GM19035 (cell line): ENCODE results near the gene IGLL1.
"Not testable (repeated sequence)": the region's sequence is repeated elsewhere in the genome, so short reads cannot be mapped to it uniquely, and the experiment has no call there.

Experiments
- ATAC-seq: cut with Tn5 transposase; IDR thresholded peaks from one replicate; pipeline ENCODE4 v1.9.1; 2021; ENCODE audit not compliant: unreplicated experiment

Gene IGLL1

GRCh38 chr22:23564276-23564675 lies 15.8 kb downstream of the IGLL1 start:
- no peak for ATAC-seq

DNA sequence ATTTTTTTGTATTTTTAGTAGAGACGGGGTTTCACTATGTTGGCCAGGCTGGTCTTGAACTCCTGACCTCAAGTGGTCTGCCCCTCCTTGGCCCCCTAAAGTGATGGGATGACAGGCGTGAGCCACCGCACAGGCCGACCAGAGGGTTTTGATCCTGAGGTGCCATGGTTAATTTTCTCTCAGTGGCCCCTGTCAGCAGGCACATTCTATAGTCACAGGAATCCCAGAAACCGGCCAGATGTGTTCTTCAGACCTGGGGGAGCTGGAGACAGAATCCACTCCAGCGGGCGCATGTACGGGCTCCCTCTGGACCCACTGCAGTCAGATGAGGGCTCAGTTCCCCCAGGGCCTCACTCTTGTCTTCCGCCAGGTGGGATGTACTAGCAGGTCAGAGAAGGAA lies 17.0 kb downstream of the IGLL1 start:
- ATAC-seq, result no peak

GRCh38 chr22:23562186-23562585 lies 17.9 kb downstream of the IGLL1 start:
- ATAC-seq, result no peak

GRCh38 chr22:23561025-23561510 lies 19.0 kb downstream of the IGLL1 start:
- not testable (repeated sequence) for ATAC-seq

GRCh38 chr22:23560215-23560614 lies 19.9 kb downstream of the IGLL1 start:
- ATAC-seq, result not testable (repeated sequence)

DNA sequence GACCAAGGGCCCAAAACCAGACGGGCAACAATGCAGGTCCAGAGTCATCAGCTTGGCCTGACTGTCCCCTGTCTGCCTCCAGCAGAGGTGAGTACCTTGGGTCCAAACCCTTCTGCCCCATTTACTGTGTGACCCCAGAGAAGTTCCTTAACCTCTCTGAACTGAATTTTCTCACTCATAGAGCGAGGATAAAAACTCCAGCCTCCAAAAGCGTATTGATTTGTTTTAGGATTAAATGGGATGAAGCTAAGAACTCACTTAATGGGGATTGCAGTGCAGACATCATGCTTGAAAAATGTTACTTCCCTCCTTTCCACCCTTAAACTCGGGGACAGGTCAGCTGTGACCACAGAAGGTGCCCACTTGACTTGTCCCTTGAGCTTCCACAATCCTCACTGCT lies 22.6 kb downstream of the IGLL1 start:
- ATAC-seq, result no peak

GRCh38 chr22:23557036-23557435 lies 23.1 kb downstream of the IGLL1 start:
- no peak for ATAC-seq

GRCh38 chr22:23556026-23556620 lies 24.0 kb downstream of the IGLL1 start:
- ATAC-seq, result no peak

DNA sequence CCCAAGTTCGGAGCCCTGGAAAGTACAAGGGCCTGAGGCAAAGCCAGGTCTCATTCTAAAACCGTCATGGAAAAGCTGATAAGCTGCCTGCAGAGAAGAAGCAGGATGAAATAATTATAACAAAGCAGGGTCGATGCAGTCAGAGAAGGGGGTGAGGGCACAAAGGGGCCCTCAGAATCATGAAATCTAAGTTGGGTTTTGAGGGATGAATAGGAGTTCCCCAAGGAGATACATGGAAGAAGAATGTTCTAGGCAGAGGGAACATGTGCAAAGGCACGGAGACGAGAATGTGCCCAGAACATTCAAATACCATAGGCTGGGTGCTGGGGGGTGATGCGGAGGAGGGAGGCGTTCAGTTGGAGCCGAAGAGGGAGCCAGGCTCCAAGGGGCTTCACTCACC lies 25.0 kb downstream of the IGLL1 start:
- no peak for ATAC-seq

DNA sequence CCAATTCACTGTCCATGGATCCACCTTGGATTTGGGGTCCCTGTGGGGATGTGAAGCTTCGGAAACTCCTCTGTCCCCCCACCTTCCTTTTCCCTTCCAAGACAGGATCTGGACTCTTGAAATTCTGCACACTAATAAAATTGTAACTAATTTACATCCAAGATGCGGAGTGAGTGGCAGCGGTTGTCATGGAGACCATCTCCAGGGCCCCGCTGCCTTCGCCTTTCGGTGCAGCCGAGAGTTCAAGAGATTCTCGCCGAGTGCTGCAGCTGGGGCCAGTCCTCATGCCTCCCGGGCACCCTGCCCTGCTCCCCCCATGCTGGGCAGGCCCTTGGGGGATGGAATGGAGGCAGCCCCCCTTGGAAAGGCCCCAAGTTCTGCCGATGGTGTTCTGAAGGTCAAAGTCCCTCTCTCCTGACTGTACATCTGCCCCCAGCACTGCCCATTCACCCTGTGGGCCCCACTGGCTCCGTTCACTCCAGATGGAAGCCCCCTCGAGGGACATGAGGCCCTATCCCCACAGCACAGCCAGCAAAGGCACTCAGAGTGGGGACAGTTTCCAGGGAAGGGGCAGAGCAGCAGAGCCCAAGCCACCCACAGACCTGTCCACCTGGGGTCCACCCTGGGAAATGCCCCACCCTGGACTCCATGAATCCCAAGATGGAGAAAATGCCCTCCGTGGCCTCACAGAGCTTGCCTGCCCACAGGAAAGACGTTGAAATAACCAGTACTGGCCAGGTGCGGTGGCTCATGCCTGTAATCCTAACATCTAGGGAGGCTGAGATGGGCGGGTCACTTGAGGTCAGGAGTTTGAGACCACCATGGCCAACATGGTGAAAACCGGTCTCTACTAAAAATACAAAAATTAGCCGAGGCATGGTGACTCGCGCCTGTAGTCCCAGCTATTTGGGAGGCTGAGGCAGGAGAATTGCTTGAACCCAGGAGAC lies 25.9 kb downstream of the IGLL1 start:
- no peak for ATAC-seq

DNA sequence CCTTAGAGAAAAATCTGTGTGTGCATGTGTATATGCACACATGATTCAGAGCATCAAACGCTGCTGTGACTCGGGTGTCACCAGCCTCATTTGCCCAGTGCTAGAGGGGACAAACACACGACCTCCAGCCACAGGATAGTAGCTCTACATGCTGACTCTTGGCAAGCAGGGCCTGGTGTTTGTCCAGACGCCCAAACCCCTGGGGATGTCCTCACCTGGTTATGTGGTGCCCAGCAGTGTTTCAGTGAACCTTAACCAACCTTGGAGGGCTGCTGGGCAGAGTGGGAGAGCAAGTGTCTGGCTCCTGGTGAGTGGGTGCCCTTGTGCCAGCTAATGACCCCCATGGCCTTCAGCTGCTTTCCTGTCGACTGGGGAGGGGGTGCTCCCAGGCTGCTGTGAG lies 26.7 kb downstream of the IGLL1 start:
- ATAC-seq, result no peak

DNA sequence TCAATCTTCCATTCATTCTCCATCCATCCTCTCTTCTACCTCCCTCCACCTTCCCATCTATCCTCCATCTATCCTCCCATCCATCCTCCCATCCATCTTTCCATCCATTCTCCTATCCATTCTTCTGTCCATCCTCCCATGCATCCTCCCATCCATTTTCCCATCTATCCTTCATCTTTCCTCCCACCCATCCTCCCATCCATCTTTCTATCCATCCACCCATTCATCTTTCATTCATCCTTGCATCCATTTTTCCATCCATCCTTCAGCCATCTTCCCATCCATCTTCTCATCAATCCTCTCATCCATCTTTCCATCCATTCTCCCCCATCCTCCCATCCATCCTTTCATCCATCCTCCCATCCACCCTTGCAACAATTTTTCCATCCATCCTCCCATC lies 27.5 kb downstream of the IGLL1 start:
- no peak for ATAC-seq

DNA sequence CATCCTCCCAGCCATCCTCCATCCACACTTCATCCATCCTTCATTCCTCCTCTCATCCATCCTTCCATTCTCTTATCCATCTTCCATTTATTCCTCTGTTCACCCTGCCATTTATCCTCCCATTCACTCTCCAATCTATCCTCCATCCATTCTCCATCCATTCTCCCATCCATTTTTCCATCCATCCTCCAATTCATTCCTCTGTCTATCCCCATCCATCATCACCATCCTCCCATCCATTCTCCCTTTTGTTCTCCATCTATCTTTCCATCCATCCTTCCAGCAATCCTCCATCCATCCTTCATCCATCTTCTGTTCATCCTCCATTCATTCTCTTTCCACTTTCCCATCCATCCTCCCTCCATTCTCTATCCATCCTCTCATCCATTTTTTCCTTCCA lies 28.7 kb downstream of the IGLL1 start:
- ATAC-seq, result no peak

DNA sequence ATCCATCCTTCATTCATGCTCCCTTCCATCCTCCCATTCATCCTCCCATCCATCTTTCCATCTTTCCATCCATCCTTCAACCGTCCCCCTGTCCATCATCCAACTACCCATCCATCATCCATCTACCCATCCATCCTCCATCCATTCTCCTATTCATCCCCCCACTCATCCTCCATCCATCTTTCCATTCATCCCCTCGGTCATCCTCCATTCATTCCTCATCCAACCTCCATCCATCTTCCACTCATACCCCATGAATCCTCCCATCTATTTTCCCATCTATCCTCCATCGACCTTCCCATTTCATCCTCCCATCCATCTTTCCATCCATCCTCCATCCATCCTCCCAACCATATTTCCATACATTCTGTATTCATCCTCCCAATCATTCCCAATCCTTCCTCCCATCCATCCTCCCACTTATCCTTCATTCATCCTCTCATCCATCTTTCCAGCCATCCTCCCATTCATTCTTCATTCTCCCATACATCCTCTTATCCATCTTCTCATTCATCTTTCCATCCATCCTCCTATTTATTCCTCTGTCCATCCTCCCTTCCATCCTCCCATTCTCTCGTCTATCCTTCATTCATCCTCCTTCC lies 29.9 kb downstream of the IGLL1 start:
- no peak for ATAC-seq

DNA sequence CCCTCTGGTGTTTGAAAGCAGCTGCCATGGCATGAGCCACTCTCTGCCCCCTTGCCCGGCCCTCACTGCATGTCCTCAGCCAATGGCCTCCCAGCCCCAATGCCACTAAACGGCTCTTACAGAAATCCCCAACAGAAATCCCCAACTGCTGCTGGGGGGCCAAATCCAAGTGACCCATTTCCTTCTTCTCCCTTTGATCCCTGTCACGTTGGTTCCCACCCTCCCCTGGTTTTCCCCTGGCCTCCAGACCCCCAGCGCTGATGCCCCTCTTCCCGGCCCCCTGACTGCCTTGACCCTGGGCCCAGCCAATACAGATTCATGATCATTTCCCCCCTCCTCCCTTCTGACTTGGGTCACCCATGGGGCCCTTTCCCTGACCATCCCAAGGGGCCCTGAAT lies 30.9 kb downstream of the IGLL1 start:
- no peak for ATAC-seq

GRCh38 chr22:23548501-23549197 lies 31.4 kb downstream of the IGLL1 start:
- ATAC-seq, result no peak

- ATAC-seq, result no peak
Observed at GRCh38 chr22:23547818-23548500, 32.1 kb downstream of the IGLL1 start.

DNA sequence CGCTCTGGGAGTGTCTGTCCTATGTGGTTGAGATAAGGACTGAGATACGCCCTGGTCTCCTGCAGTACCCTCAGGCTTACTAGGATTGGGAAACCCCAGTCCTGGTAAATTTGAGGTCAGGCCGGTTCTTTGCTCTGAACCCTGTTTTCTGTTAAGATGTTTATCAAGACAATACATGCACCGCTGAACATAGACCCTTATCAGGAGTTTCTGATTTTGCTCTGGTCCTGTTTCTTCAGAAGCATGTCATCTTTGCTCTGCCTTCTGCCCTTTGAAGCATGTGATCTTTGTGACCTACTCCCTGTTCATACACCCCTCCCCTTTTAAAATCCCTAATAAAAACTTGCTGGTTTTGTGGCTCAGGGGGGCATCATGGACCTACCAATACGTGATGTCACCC lies 32.7 kb downstream of the IGLL1 start:
- not testable (repeated sequence) for ATAC-seq

- no peak for ATAC-seq
Observed at GRCh38 chr22:23544852-23545251, 35.2 kb downstream of the IGLL1 start.

- not testable (repeated sequence) for ATAC-seq
Observed at GRCh38 chr22:23543506-23544000, 36.5 kb downstream of the IGLL1 start.
